Measurements from ENCODE around the gene LZTS2. TPM values are rescaled to one million over a fixed set of nuclear protein-coding genes. Genes with fewer than 3 reads are reported as not detected.
A peak's percentile ranks its signal among the peaks of the same experiment; 100 is the strongest.

LZTS2 gene
- total and polyA plus RNA-seq, 2 of the 8 experiments (the other 6 are each of a cell fraction or from before 2014, with no cell fraction given) = 75.7 to 99.5 TPM

DNA sequence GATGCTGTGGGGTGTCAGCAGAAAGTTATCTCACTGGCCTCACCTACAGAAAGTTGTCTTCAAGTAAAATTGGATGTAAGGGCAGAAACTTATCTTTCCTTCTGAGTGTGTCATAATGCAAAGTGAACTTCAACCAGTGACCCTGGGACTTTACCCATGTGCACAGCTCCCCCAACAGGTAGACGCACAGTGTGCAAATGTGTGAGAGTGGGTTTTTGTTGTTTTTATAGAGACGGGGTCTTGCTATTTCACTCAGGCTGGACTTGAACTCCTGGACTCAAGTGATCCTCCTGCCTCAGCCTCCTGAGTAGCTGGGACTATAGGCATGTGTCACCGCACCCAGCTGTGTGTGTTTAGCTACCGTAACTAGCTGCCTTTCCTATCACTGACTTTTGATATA is 55.8 kb downstream of the LZTS2 start (continued):
- TF ChIP-seq, protein P1, sequence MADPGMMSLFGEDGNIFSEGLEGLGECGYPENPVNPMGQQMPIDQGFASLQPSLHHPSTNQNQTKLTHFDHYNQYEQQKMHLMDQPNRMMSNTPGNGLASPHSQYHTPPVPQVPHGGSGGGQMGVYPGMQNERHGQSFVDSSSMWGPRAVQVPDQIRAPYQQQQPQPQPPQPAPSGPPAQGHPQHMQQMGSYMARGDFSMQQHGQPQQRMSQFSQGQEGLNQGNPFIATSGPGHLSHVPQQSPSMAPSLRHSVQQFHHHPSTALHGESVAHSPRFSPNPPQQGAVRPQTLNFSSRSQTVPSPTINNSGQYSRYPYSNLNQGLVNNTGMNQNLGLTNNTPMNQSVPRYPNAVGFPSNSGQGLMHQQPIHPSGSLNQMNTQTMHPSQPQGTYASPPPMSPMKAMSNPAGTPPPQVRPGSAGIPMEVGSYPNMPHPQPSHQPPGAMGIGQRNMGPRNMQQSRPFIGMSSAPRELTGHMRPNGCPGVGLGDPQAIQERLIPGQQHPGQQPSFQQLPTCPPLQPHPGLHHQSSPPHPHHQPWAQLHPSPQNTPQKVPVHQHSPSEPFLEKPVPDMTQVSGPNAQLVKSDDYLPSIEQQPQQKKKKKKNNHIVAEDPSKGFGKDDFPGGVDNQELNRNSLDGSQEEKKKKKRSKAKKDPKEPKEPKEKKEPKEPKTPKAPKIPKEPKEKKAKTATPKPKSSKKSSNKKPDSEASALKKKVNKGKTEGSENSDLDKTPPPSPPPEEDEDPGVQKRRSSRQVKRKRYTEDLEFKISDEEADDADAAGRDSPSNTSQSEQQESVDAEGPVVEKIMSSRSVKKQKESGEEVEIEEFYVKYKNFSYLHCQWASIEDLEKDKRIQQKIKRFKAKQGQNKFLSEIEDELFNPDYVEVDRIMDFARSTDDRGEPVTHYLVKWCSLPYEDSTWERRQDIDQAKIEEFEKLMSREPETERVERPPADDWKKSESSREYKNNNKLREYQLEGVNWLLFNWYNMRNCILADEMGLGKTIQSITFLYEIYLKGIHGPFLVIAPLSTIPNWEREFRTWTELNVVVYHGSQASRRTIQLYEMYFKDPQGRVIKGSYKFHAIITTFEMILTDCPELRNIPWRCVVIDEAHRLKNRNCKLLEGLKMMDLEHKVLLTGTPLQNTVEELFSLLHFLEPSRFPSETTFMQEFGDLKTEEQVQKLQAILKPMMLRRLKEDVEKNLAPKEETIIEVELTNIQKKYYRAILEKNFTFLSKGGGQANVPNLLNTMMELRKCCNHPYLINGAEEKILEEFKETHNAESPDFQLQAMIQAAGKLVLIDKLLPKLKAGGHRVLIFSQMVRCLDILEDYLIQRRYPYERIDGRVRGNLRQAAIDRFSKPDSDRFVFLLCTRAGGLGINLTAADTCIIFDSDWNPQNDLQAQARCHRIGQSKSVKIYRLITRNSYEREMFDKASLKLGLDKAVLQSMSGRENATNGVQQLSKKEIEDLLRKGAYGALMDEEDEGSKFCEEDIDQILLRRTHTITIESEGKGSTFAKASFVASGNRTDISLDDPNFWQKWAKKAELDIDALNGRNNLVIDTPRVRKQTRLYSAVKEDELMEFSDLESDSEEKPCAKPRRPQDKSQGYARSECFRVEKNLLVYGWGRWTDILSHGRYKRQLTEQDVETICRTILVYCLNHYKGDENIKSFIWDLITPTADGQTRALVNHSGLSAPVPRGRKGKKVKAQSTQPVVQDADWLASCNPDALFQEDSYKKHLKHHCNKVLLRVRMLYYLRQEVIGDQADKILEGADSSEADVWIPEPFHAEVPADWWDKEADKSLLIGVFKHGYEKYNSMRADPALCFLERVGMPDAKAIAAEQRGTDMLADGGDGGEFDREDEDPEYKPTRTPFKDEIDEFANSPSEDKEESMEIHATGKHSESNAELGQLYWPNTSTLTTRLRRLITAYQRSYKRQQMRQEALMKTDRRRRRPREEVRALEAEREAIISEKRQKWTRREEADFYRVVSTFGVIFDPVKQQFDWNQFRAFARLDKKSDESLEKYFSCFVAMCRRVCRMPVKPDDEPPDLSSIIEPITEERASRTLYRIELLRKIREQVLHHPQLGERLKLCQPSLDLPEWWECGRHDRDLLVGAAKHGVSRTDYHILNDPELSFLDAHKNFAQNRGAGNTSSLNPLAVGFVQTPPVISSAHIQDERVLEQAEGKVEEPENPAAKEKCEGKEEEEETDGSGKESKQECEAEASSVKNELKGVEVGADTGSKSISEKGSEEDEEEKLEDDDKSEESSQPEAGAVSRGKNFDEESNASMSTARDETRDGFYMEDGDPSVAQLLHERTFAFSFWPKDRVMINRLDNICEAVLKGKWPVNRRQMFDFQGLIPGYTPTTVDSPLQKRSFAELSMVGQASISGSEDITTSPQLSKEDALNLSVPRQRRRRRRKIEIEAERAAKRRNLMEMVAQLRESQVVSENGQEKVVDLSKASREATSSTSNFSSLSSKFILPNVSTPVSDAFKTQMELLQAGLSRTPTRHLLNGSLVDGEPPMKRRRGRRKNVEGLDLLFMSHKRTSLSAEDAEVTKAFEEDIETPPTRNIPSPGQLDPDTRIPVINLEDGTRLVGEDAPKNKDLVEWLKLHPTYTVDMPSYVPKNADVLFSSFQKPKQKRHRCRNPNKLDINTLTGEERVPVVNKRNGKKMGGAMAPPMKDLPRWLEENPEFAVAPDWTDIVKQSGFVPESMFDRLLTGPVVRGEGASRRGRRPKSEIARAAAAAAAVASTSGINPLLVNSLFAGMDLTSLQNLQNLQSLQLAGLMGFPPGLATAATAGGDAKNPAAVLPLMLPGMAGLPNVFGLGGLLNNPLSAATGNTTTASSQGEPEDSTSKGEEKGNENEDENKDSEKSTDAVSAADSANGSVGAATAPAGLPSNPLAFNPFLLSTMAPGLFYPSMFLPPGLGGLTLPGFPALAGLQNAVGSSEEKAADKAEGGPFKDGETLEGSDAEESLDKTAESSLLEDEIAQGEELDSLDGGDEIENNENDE (IDR thresholded peaks at IDR 0.05; ENCODE audit: insufficient replicate concordance, low read length) = no peak
- no peak for TF ChIP-seq TCF12 (IDR thresholded peaks at IDR 0.05; ENCODE audit: low read depth, low read length)
- no peak for TF ChIP-seq EGR1 (IDR thresholded peaks at IDR 0.05; ENCODE audit: borderline replicate concordance, low read depth, low read length)
- TF ChIP-seq TAF7 (optimal IDR thresholded peaks at IDR 0.05; ENCODE audit: borderline replicate concordance, low read depth, low read length) = no peak
- TF ChIP-seq, protein P2, sequence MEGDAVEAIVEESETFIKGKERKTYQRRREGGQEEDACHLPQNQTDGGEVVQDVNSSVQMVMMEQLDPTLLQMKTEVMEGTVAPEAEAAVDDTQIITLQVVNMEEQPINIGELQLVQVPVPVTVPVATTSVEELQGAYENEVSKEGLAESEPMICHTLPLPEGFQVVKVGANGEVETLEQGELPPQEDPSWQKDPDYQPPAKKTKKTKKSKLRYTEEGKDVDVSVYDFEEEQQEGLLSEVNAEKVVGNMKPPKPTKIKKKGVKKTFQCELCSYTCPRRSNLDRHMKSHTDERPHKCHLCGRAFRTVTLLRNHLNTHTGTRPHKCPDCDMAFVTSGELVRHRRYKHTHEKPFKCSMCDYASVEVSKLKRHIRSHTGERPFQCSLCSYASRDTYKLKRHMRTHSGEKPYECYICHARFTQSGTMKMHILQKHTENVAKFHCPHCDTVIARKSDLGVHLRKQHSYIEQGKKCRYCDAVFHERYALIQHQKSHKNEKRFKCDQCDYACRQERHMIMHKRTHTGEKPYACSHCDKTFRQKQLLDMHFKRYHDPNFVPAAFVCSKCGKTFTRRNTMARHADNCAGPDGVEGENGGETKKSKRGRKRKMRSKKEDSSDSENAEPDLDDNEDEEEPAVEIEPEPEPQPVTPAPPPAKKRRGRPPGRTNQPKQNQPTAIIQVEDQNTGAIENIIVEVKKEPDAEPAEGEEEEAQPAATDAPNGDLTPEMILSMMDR (IDR thresholded peaks at IDR 0.05; ENCODE audit: control extremely low read depth in 1 of 3, insufficient read depth in 1 of 3, low read depth in 1 of 3, low read length in 3 of 3) = peak; percentile 11 to 18 (median 18); a peak in 3 of 4 replicates
- TF ChIP-seq TBP (IDR thresholded peaks at IDR 0.05; ENCODE audit: low read depth, low read length) = no peak
- no peak for TF ChIP-seq JUND (IDR thresholded peaks at IDR 0.05; ENCODE audit: low read length)
- no peak for TF ChIP-seq CHD1 (IDR thresholded peaks at IDR 0.05; ENCODE audit: low read depth, low read length)
